ENCODE measurements around the gene BBX.

BBX gene

DNA sequence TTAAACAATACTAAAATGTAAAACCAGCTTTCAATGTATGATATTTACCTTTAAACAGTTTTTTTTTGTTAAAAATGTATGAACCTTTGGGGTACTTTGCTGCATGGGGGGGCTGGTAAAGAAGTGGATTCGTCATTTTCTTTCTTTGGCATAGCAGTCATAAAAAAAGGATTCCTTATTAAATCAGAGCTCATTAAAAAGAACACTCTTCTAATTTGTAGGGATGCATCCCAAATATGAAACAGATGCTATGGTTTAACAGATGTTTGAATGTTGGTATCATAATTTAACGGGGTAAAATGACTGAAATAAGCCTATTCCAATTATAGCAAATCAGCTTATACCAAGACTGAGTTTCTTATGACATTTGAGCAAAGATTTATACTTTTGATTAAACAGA lies 234.4 kb downstream of the BBX start:
- no peak for DNase-seq

DNA sequence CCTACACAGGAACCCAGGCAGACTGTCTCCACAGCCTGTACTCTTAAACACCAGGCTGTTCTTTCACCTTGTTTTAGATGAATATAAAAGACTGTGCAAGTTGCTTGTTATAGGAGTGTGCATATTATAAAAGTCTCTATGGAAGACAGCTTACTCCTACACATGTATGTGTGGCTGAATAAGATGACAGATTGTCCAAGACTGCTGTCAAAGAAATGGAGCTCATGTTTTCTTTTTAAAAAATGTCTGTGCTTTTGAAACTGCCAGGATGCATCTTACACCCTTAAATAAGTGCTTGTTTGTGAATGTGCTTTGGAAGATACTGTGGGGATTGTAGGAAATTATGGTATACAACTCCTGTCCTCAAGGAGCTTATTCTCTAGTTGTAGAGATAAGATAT lies 237.4 kb downstream of the BBX start:
- no peak for DNase-seq

DNA sequence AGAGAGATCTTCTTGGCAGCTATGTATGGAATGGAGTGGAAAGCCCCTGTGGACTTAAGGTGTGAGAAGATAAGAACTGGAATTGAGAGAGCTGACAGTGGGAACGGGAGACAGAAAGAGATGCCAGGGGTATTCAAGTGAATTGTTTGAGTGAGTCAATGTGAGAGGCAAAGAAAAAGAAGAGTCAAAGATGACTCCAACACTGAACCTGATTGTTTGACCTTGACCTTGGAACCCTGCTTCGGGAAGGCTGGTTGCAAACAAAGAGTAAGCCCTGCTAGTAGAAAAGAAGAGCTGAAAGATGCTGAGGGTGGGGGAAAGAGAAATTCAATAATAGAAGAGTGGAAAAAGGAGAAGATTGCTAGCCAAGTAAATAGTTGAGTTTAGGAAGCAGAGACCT lies 238.6 kb downstream of the BBX start:
- DNase-seq: no peak

DNA sequence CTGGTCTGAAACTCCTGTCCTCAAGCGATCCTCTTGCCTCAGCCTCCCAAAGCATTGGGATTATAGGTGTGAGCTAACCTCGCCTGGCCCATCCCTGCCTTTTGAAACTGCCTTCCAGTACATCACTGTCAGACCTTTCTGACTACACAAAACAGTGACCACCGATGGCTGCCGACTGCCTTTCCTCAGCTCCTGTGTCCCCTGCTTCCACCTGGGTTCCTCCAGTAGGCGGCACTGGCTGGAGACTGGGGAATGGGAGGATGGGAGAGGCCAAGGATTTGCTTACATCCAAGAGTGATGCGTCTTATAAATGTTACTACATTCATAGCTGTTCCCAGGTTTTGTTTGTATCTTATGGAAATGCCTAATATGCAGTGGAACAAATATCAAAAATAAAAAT lies 242.8 kb downstream of the BBX start:
- DNase-seq: no peak

DNA sequence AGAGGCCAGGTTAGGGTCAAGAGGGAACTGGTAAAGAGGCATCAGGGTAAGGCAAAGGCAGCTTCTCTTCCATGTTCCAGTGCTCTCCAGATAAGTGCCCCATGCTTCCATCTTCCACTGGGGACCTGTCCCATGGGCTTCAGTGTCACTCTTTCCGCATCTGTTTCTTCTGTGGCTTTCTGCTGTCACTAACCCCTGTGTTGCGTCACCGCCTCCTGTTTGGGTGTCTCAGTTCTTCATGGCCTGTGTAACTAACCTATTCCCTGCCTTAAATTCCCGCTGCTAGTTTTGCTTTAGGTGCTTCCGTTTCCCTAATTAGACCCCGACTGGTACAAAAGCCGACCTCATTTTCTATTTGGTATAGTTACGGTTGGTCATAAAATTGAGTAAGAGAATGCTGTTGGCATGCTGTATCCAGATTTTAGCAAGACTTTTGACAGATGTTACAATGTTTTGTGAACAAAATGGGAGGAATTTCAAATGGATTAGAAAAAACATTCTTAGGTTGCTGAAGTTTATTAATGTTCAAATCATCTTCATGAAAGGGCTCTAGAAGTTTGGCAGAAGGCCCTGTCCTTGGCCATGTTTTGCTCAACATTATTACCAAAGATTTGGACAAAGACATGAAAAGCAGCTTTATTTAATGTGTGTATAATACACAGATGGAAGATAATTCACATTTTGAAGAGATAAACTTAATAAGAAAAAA lies 245.3 kb downstream of the BBX start:
- DNase-seq: no peak

DNA sequence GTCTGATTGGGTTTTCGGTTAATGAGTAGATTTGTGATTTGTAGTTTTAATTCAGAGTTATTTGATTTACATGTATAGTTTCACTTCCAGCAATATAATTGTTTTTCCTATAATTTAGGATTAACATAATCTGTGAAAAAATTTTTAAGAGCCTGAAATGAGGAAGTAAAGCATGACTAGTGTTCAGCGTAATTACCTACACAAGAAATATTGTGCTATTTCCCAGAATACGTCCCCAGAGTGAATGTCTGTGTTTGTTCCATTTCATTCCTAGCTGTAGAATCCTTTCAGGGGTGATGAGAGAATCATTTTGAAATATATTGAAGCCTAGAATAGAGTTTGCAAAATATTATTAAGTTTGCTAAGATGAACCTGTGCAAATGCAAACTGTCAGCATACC lies 247.1 kb downstream of the BBX start:
- no peak for DNase-seq

DNA sequence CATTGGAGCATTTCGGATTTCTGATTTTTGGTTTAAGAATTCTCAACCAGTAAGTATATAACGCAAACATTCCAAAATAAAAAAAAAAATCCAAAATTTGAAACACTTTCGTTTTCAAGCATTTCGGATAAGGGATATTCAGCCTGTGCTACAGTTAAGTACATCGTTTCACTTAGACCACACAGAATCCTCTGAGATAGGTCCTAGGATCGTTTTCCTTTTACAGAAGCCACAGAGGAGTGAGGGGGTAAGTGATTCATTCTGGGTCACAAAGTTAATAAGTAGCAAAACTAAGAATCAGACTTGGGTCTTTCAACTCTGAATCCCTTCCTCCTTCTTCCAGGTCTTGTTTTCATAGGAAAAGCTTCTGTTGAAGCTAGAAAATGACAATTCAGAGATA lies 249.3 kb downstream of the BBX start:
- DNase-seq: no peak

DNA sequence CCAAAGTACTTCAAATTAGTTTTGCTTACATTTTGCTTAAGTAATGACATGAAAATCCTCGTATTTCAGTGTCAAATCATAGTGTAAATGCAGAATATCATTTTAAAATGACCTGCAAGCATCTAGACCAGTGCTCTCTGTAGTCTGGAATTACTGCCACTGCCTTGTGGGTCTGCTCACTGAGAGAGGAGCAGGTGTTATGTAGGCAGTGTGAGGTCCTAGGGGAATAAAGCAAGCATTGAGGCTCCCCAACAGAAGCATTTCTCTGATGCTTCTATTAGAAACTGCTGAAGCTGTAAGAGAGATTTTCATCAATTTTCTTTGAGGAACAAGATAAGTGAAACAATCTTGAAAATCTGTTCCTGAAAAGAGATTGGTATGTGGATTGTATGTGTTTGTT lies 253.2 kb downstream of the BBX start:
- no peak for DNase-seq

DNA sequence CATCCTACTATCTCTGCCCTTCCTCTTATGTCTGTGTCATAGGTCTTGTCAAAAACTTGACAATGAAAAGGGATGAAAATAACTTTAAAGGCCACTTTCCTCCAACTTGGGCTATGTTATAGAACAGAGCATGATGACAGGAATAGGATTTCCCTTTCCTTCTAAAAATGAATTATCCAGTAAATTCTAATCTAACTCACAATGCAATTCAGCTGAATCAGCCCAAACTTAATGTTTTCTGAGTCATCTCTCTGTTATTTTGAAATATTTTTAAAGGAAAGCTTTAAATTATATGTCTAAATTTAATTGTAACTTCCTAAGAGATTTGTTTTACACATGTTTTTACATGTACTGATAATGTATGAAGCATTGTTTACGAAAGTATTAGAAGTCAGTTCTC lies 258.5 kb downstream of the BBX start:
- no peak for DNase-seq

DNA sequence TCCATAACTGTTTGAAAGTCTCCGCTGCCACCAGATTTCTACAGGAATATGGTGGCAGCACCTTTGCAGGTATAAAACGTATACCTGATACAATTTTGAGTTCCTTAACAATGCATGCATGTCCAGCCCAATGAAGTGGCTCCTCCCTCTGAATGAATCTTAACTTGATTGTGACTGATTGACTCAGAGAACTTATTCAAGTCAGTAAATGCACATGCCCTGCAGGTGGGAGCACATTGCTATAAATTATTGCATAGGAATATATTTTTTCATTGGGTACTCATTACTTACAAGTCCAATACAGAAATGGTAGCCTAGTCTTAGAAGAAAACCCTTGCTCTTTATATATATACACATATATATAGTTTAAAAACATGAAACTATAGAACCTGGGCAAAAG lies 259.3 kb downstream of the BBX start:
- no peak for DNase-seq

DNA sequence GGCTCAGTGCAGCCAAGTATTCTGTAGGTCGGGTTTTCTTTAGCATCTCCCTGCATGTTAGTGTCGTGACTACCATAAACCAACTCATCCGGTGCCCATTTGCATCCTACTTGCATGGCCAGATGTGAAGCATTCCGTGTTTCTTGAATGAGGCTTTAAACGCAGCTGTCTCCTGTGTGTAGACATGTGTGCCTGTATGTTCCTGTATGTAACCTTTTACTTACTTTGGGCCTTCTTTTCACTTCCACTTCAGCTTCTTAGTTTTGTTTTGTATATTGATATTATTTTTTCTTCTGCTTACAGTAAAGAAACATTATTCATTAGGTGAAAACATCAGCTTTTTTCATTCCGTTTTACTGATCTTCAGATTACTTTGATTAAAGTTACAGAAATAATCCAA lies 267.9 kb downstream of the BBX start:
- no peak for DNase-seq

DNA sequence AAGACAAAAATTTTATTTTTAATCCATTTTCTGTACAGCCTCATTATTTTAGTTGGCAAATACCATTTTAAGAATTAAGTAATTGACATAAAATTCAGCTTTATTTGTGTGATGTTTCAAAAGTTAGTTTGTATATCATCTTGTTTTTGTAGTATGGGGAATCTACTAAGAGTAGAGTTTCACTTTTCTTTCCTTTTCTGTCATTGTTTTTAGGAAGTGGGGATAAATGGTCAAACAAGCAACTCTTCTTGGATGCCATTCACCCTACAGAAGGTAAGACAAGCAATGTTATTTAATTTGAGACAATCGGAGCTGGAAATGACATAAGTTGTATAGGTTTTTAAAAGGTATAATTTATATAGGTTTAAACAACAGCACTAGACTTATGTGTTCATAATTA lies 268.3 kb downstream of the BBX start:
- DNase-seq: peak; percentile 10

DNA sequence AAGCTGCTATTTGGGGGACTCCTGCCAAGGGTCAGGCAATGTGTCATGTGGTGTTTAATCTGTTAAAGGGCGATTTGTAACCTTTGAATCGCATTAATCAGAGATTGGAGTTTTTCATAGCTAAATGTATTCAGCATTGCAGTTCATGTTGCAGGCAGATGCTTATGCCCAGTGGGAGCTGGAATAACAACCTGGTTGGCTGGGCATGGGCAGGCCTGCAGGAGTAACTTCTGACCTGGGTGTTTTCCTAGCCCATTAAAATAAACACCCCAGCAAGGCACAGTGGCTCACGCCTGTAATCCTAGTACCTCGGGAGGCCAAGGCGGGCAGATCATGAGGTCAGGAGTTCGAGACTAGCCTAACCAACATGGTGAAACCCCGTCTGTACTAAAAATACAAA lies 268.7 kb downstream of the BBX start:
- DNase-seq: no peak

DNA sequence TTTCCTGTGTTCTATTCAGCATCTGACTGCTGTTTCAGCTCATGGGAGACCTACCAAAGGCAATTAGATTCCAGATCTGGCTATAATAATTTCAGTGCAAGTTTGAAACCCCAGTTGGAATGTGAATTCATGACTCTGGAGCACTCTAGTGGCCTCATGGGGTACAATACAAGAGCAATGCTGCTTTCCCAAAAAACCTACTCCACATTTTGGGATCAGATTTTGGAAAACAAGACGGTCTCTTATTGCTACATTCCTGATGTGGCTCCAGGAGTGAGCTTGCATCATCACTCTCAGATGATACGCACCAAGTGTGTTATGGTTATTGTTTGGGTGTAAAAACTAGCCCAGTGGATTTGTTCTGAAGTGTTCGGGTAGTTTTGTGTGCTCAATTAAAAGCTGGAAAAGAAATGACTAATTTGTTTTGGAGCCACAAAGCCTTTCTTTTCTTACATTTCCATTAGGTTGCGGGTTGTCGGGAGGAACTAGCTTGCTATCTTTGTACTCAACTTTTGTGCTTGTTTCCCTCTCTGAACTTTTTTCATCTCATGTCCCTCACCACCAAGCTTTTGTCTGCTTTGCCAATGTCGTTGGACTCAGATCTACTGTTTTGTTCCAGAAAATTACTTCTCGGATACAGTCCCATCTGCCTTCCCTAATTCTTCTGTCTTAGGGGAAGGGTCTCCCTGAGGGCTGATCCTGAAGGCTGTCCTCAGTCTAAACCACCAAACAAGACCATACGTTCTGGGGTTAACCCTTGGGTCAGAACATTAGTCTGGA lies 272.1 kb downstream of the BBX start:
- DNase-seq: no peak

DNA sequence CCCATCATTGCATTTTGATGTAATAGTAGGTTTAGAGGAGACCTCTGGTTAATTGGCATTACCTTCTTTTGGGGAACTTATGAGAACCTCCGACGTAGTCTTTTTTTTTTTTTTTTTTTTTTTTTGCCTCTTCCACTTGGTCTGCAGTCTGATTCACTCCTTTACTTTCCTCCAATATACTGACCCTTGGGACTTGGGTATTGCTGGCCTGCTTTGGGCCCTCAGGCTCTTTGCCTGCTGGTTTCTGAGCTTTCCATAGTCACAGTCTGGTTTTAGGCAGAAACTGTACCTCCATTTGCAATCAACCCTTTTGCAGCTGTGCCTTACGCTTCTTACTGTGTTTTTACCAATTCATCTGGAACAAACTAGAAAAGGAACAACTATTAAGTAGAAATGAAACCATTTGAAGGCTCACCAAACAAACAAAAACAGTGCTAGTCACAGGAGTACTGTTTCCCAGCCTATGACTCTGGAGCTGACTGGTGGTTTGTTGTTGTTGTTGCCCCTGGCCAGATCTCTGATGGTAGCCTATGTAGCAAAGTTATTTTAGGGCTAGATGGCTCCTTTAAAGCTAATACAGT lies 272.8 kb downstream of the BBX start:
- DNase-seq: no peak

DNA sequence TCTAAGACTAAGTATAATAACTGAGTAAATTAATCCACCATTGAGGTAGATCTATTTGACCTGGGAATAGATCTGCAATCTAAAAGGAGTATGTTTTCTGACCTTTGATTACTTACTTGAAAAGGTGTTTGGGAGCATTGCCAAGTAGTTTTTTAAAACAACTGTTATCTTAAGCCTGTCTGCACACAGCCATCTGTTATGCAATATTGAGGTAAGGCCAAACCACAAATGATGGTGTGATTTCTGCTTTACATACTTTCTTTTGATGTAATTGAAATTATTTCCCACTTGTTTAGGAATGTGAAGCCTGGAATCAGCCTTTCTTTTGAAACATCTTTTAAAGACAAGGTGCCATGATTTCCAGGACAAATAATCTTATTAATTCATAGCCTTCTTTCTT lies 274.0 kb downstream of the BBX start:
- no peak for DNase-seq

DNA sequence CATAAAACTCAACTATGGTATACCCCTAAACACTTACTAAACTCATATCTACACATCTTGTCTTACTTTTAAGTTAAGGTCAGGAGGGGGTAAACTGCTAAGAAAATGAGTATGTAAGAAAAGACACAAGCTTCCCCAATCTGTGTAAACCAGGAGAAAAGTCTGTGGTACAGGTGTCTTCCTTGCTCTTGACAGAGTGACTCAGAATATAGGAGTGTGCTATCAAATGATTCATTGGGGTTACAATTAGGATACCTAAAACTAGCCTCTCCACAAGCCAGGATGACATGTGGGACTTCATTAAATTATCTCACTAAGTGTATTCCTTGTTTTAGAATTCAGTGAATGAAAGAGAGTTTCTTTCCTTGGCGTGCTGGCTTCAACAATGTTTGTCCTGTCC lies 274.8 kb downstream of the BBX start:
- DNase-seq: no peak

DNA sequence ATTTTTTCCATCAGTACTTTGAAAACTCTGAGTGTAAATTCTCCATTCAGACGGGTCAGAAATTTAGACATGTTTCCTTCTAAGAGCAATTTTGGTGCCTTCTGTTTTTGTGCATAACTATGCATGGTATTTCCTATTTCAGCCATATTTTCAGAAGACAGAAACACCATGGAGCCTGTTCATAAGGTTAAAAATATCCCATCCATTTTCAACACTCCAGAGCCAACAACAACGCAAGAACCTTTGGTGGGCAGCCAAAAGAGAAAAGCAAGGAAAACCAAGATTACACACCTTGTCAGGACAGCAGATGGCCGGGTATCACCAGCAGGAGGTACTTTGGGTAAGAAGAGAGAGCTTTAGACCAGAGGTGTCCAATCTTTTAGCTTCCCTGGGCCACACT lies 275.6 kb downstream of the BBX start:
- no peak for DNase-seq

DNA sequence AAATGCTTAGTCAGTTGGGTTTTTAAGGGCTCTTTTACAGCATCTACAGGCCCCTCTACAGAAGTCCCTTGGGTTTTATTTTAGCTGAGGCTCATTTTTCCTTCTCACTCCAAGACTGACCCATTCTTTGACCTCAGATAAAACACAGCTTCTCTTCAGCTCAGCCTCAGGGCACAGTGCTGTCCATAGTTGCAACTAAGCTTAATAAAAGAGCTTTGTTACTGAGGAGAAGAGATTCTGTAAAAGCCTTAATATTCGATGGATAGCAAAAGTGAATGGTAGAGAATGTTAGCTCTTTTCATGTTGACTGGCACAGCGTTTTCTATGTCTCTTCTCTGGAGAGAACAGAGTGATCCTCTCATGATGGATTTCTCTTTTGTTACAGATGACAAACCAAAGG lies 277.9 kb downstream of the BBX start:
- no peak for DNase-seq

DNA sequence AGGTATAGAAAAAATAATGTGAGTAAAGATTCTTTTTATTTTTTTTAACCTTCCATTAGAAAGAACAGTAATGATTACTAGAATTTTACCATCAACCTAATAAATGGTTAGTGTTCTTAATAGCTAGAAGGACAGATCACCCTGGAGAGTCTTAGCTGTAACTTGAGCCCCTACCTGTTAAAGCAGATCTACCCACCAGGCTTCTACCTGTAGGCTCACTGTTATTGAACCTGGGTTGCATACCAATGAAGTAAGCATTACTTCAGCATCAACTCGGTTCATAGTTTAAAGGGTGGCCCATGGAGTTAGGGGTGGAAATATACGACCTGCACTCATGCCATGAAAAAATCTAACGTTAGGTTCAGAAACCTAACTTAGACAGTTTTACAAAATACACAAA lies 280.4 kb downstream of the BBX start:
- no peak for DNase-seq

DNA sequence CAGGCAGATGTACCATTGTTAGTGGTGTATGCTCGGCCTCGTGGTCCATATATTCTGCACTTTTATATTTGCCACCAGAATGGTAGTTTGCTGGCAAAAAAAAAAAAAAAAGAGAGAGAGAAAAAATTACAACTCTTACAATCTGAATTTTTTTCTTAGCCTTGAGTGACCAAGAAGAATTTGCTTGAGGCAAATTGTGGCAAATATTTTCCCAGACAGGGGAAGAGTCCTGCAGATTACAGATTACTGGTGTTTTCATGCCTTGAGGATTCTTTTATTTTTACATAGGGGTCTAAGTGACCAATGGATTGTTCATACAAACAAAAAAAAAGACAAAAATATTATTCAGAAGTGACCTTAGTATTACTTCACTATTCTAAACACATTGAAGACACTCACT lies 283.3 kb downstream of the BBX start:
- DNase-seq: no peak

DNA sequence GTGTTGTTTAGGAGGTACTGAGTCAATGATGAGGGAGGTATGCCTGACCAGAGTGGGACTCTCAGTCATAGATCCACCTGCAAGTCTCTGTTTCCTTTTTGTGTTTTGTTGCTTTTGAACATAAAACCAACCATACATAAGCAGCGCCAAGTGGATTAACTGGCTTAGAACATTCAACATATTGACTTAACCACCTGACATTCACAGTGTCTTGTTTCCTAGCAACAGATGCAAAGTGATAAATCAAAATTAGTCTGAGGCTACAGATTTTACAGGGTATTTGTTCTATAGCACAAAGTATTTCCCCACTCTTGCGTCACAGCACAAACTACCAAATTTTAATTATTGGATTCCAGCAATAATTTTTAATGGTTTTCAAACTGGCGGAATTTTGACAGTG lies 283.8 kb downstream of the BBX start:
- DNase-seq: no peak

DNA sequence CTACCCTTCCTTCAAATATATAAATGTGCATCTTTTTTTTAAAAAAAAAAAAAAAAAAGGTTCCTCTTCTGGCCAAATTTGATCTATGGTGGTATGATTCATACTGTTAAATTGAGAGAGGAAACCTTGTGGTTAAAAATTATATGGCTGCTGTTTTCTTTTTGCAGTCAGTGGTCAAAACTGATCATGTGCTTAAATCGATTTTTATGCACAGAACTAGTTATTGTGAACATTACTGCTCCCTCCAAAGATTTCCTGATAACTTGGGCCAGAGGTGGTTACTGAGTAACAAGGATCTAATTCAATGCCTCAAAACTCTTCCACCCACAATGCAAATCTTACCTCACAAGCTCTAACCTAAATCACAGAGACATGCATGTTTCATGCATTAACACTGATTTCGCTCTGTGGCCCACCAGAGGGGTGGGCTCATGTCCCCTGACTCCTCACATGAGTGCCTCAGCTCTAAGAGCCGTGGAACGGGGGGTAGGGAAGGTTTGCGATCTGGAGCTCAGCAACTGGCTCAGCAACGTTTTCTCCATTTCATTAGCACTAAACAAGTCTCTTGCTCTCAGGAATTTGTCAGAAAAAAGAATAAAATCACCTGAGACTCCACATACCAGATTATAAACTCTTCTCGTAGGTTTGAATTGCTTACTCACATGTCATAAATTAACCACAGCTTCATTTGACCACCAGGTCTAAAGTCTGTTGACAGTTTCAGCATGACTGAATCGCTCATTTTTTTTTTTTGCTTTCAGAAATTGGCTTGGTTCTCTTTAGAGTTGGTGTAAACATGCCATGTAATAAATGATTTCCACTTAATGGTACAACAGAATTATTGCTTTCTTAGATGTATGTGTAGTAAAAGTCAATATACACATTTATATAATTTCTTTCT lies 287.7 kb downstream of the BBX start:
- DNase-seq: peak; percentile 8

DNA sequence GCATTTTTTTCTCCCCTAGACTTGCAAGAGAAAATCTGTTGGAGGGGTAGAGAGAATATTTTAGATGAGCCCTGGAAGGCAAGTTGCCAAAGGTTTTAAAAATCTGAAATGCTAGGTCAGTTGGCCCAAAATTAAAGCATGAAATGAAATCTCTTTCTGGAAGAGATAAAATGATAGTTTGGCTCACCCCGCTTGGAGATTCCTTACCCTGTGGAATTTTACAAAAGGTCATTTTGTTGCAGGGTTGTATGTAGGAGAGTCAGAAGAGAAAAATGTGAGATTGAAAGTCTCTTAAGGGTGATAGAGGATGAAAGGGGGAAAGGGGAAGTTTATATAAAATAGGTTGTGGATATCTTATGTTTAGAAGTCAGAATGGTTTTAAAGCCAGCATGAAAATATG lies 290.3 kb downstream of the BBX start:
- no peak for DNase-seq
